Choroid plexus epithelial cell (primary cell): ENCODE measurements around the gene MARS1.

Experiments used
- DNase-seq: peaks from one replicate; pipeline ENCODE4 v3.0.0-alpha.2; 2010; ENCODE audit warnings: low read depth
- H3K4me3 ChIP-seq: 2 replicates; pipeline ENCODE4 v1.5.1; 2011; ENCODE audit warnings: low read depth, mild to moderate bottlenecking, control low read depth, low read length, moderate library complexity
- TF ChIP-seq, protein P1 (sequence below): conservative IDR thresholded peaks from 2 replicates; pipeline ENCODE4 v1.5.1; 2011; ENCODE audit warnings: low read depth, mild to moderate bottlenecking, control low read depth, inconsistent platforms, low read length, moderate library complexity

Gene MARS1

DNA sequence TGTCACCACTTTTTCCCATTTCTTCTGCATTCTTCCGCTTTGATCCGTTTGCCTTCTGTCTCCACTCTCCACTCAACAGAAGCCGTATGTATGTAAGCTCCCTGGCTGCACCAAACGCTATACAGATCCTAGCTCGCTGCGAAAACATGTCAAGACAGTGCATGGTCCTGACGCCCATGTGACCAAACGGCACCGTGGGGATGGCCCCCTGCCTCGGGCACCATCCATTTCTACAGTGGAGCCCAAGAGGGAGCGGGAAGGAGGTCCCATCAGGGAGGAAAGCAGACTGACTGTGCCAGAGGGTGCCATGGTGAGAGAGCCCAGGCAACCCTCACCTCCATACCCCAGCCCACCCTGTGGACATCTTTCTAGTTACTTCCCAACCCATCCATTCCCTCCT lies 20.0 kb upstream of the MARS1 start:
- TF ChIP-seq, protein P1, sequence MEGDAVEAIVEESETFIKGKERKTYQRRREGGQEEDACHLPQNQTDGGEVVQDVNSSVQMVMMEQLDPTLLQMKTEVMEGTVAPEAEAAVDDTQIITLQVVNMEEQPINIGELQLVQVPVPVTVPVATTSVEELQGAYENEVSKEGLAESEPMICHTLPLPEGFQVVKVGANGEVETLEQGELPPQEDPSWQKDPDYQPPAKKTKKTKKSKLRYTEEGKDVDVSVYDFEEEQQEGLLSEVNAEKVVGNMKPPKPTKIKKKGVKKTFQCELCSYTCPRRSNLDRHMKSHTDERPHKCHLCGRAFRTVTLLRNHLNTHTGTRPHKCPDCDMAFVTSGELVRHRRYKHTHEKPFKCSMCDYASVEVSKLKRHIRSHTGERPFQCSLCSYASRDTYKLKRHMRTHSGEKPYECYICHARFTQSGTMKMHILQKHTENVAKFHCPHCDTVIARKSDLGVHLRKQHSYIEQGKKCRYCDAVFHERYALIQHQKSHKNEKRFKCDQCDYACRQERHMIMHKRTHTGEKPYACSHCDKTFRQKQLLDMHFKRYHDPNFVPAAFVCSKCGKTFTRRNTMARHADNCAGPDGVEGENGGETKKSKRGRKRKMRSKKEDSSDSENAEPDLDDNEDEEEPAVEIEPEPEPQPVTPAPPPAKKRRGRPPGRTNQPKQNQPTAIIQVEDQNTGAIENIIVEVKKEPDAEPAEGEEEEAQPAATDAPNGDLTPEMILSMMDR, result no peak
- DNase-seq, result no peak
- H3K4me3 ChIP-seq, result no peak overlapping the region

DNA sequence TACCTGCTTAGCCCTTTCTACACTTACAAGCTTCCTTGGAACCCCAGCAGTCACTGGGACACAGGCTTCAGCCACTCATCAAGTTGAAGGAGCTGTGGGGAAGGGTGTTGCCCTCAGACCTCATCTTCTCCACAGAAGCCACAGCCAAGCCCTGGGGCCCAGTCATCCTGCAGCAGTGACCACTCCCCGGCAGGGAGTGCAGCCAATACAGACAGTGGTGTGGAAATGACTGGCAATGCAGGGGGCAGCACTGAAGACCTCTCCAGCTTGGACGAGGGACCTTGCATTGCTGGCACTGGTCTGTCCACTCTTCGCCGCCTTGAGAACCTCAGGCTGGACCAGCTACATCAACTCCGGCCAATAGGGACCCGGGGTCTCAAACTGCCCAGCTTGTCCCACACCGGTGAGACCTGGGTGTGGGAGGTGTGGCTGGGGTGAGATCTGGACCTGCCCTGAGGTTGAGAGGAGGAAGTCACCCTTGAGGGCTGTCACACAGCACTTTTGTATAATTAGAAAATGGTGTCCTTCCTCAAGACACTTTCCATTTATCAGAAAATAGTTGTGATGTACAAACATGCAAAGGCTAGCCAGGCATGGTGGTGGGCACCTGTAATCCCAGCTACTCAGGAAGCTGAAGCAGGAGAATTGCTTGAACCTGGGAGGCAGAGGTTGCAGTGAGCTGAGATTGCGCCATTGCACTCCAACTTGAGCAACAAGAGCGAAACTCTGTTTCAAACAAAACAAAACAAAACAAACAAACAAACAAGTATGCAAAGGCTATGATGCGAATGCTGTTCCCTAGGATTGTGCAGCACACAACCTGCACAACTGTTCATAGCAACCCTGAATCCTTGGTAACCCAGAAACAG lies 18.3 kb upstream of the MARS1 start:
- TF ChIP-seq, protein P1, result no peak
- no peak for DNase-seq
- no peak overlapping the region for H3K4me3 ChIP-seq

DNA sequence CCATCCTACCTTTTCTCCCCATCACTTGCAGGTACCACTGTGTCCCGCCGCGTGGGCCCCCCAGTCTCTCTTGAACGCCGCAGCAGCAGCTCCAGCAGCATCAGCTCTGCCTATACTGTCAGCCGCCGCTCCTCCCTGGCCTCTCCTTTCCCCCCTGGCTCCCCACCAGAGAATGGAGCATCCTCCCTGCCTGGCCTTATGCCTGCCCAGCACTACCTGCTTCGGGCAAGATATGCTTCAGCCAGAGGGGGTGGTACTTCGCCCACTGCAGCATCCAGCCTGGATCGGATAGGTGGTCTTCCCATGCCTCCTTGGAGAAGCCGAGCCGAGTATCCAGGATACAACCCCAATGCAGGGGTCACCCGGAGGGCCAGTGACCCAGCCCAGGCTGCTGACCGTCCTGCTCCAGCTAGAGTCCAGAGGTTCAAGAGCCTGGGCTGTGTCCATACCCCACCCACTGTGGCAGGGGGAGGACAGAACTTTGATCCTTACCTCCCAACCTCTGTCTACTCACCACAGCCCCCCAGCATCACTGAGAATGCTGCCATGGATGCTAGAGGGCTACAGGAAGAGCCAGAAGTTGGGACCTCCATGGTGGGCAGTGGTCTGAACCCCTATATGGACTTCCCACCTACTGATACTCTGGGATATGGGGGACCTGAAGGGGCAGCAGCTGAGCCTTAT lies 17.4 kb upstream of the MARS1 start:
- no peak for DNase-seq
- no peak overlapping the region for H3K4me3 ChIP-seq
- TF ChIP-seq, protein P1, result no peak

DNA sequence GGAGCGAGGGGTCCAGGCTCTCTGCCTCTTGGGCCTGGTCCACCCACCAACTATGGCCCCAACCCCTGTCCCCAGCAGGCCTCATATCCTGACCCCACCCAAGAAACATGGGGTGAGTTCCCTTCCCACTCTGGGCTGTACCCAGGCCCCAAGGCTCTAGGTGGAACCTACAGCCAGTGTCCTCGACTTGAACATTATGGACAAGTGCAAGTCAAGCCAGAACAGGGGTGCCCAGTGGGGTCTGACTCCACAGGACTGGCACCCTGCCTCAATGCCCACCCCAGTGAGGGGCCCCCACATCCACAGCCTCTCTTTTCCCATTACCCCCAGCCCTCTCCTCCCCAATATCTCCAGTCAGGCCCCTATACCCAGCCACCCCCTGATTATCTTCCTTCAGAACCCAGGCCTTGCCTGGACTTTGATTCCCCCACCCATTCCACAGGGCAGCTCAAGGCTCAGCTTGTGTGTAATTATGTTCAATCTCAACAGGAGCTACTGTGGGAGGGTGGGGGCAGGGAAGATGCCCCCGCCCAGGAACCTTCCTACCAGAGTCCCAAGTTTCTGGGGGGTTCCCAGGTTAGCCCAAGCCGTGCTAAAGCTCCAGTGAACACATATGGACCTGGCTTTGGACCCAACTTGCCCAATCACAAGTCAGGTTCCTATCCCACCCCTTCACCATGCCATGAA lies 16.8 kb upstream of the MARS1 start:
- H3K4me3 ChIP-seq, result no peak overlapping the region
- DNase-seq, result no peak
- TF ChIP-seq, protein P1, result no peak

DNA sequence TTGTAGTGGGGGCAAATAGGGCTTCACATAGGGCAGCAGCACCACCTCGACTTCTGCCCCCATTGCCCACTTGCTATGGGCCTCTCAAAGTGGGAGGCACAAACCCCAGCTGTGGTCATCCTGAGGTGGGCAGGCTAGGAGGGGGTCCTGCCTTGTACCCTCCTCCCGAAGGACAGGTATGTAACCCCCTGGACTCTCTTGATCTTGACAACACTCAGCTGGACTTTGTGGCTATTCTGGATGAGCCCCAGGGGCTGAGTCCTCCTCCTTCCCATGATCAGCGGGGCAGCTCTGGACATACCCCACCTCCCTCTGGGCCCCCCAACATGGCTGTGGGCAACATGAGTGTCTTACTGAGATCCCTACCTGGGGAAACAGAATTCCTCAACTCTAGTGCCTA lies 16.2 kb upstream of the MARS1 start:
- H3K4me3 ChIP-seq, result no peak overlapping the region
- no peak for DNase-seq
- TF ChIP-seq, protein P1, result no peak

DNA sequence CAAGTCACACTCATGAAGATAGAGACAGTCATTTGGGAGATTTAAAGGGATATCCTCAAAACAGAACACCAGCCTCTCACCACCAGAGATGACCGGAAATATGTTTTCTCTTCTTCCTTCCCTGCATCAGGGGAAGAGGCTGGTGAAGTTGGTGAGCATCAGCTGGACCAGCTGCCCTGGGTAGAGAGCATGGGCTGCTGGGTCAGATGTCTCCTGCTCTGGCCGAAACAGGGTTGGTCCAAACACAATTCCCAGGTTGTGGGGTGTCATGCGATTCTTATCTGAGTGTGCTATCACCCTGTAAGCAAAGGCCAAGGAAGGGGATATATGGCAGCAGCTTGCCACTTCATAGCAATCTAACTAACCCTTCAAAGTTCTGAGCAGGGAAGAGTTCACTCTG lies 15.5 kb upstream of the MARS1 start:
- no peak overlapping the region for H3K4me3 ChIP-seq
- TF ChIP-seq, protein P1, result no peak
- DNase-seq, result no peak
